Naive thymus-derived CD4-positive, alpha-beta T cell (primary cell): ENCODE data around the gene KRT26. TPM values are rescaled to one million over a fixed set of nuclear protein-coding genes. Genes with fewer than 3 reads are reported as not detected.
"Not testable (repeated sequence)": the region's sequence is repeated elsewhere in the genome, so short reads cannot be mapped to it uniquely, and the experiment has no call there.

Source experiments
- ATAC-seq: fragments of 150-1000 bp; cut with Tn5 transposase; 2 replicates; pipeline ENCODE4 v1.10.0; 2021; ENCODE audit warnings: mild to moderate bottlenecking, moderate library complexity
- CTCF ChIA-PET: fragments of 350-600 bp; sonication (Branson Sonifier 250); formaldehyde crosslinking; loops from one replicate; lab custom pipeline; 2021; ENCODE audit warnings: antibody characterized with exemption; lab: Charles Lee
- POLR2A ChIA-PET: fragments of 350-600 bp; sonication (Branson Sonifier 250); formaldehyde crosslinking; loops from one replicate; lab custom pipeline; 2021; ENCODE audit warnings: antibody characterized with exemption, inconsistent platforms; lab: Charles Lee
- DNase-seq, 9 donors: peaks; one replicate each; pipeline versions ENCODE4 v3.0.0 to v3.0.0-alpha.2; 2020 to 2022; ENCODE audit warnings: mixed read lengths in 1 of 9
- H3K27ac ChIP-seq: one replicate; pipeline ENCODE4 v1.7.0; 2013; ENCODE audit warnings: mild to moderate bottlenecking, low read depth, low read length, moderate library complexity
- H3K27me3 ChIP-seq, 2 donors: one replicate each; pipeline ENCODE4 v1.7.0; 2013; ENCODE audit warnings: low read length in 2 of 2, mild to moderate bottlenecking in 2 of 2, moderate library complexity in 2 of 2; ENCODE audit not compliant: control insufficient read depth in 2 of 2, insufficient read depth in 2 of 2
- H3K36me3 ChIP-seq, 3 experiments: 1 replicate in 2 of 3; 2 replicates in 1 of 3; pipeline ENCODE4 v1.7.0; 2013; ENCODE audit warnings: low read length in 3 of 3, mild to moderate bottlenecking in 3 of 3, moderate library complexity in 1 of 3; ENCODE audit not compliant: insufficient read depth in 3 of 3, control insufficient read depth in 2 of 3
- H3K4me1 ChIP-seq, 2 donors: one replicate each; pipeline ENCODE4 v1.7.0; 2013; ENCODE audit warnings: low read length in 2 of 2, mild to moderate bottlenecking in 2 of 2, moderate library complexity in 1 of 2; ENCODE audit not compliant: control insufficient read depth in 2 of 2, insufficient read depth in 2 of 2
- H3K4me3 ChIP-seq: 2 replicates; pipeline ENCODE4 v1.7.0; 2013; ENCODE audit warnings: mild to moderate bottlenecking, low read length
- H3K9me3 ChIP-seq, 3 experiments: 1 replicate in 2 of 3; 2 replicates in 1 of 3; pipeline ENCODE4 v1.7.0; 2013; ENCODE audit warnings: low read length in 3 of 3; ENCODE audit not compliant: control insufficient read depth in 2 of 3
- H3K27ac Mint-ChIP-seq, 9 donors: one replicate each; pipeline ENCODE4 v1.8.0; 2020 to 2022; ENCODE audit warnings: mixed read lengths in 9 of 9, mild to moderate bottlenecking in 8 of 9, moderate library complexity in 5 of 9, inconsistent platforms in 2 of 9
- H3K27me3 Mint-ChIP-seq, 5 donors: one replicate each; pipeline ENCODE4 v1.8.0; 2021 to 2022; ENCODE audit warnings: mixed read lengths in 5 of 5, mild to moderate bottlenecking in 1 of 5
- H3K36me3 Mint-ChIP-seq, 5 donors: one replicate each; pipeline ENCODE4 v1.8.0; 2020 to 2022; ENCODE audit warnings: mixed read lengths in 5 of 5, mild to moderate bottlenecking in 3 of 5, inconsistent platforms in 1 of 5
- H3K4me1 Mint-ChIP-seq, 7 donors: one replicate each; pipeline ENCODE4 v1.8.0; 2020 to 2022; ENCODE audit warnings: mixed read lengths in 7 of 7, mild to moderate bottlenecking in 3 of 7, inconsistent platforms in 1 of 7
- H3K4me3 Mint-ChIP-seq, 10 donors: one replicate each; pipeline ENCODE4 v1.8.0; 2020 to 2022; ENCODE audit warnings: mild to moderate bottlenecking in 10 of 10, mixed read lengths in 10 of 10, moderate library complexity in 6 of 10, inconsistent platforms in 2 of 10
- H3K9me3 Mint-ChIP-seq, 11 donors: one replicate each; pipeline ENCODE4 v1.8.0; 2020 to 2022; ENCODE audit warnings: mixed read lengths in 11 of 11, mild to moderate bottlenecking in 4 of 11, inconsistent platforms in 1 of 11, moderate library complexity in 1 of 11
- intact Hi-C, 2 donors: fragments of 100-400 bp; cut with micrococcal nuclease; formaldehyde crosslinking; loops; one replicate each; pipeline ENCODE4 v1.15.1; 2023
- polyA plus RNA-seq, 2 donors: library from polyadenylated mRNA; unstranded; fragments of 300-500 nt; fragmentation: Illumina TruSeq; gene quantifications; one replicate each; pipeline ENCODE4 v1.2.3, GENCODE V29; 2021
- total RNA-seq, 6 experiments: library from RNA in 5 of 6; stranded (reverse) in 5 of 6; gene quantifications; 1 replicate in 5 of 6; 2 replicates in 1 of 6; pipeline ENCODE4 v1.2.3 and lab custom pipeline; 2021 to 2026

The KRT26 gene
- total and polyA plus RNA-seq, 7 experiments from 2014 or later, result not detected

DNA sequence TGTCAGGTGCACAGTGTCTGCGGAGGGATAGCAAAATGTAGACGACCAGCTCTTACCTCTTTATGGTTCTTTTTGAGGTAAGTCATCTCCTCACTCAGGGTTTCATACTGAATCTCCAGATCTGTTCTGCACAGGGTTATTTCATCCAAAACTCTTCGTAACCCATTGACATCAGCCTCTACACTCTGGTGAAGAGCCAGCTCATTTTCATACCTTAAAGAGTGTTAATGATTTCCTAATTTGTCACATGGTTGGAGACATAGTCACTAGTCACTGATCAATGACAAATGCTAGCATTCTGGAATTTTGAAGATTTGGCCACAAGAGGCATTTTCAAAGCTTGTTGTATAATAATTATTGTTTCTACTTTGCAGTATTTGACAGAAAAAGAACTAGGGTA is 18.2 kb downstream of the KRT26 start:
- Histone ChIP-seq H3K27ac (no peak overlapping the region), H3K4me3 (no peak overlapping the region), H3K27me3 (peaks cover 0 to 5% of the 10 kb centered on the region in 2 donors), H3K36me3 (no peaks in the 10 kb centered on the region), H3K9me3 (no peaks in the 10 kb centered on the region), H3K4me1 (no peaks in the 10 kb centered on the region)
- intact Hi-C loops, result no loop called here
- Mint-ChIP-seq H3K27ac (no peak overlapping the region), H3K9me3 (peaks cover 0 to 15% (median 12%) of the 10 kb centered on the region in 11 donors), H3K27me3 (peaks cover 27 to 50% (median 36%) of the 10 kb centered on the region in 5 donors), H3K4me3 (no peak overlapping the region), H3K36me3 (peaks cover 0 to 6% (median 0%) of the 10 kb centered on the region in 5 donors), H3K4me1 (peaks cover 0 to 2% (median 0%) of the 10 kb centered on the region in 7 donors)
- DNase-seq, result no peak
- ATAC-seq, result no peak
- ChIA-PET POLR2A (no interaction called here), CTCF (no interaction called here)

GRCh38 chr17:40751065-40751464 is 20.9 kb downstream of the KRT26 start:
- Mint-ChIP-seq H3K4me1 (peaks cover 0 to 2% (median 0%) of the 10 kb centered on the region in 7 donors), H3K4me3 (no peak overlapping the region), H3K9me3 (peaks cover 0 to 6% (median 0%) of the 10 kb centered on the region in 11 donors), H3K36me3 (peaks cover 0 to 3% (median 0%) of the 10 kb centered on the region in 5 donors), H3K27me3 (peaks cover 29 to 46% (median 34%) of the 10 kb centered on the region in 5 donors), H3K27ac (no peak overlapping the region)
- DNase-seq (no peak), ATAC-seq (no peak)
- H3K4me1 ChIP-seq, result no peaks in the 10 kb centered on the region
- no peak overlapping the region for H3K4me3 ChIP-seq
- H3K27me3 ChIP-seq, result peaks cover 0 to 5% of the 10 kb centered on the region in 2 donors
- intact Hi-C loops, result no loop called here
- H3K9me3 ChIP-seq, result no peaks in the 10 kb centered on the region
- POLR2A ChIA-PET, result no interaction called here
- no peaks in the 10 kb centered on the region for H3K36me3 ChIP-seq
- H3K27ac ChIP-seq, result no peak overlapping the region
- CTCF ChIA-PET, result no interaction called here

- H3K27ac Mint-ChIP-seq, result no peak overlapping the region
- ChIA-PET CTCF (no interaction called here), POLR2A (no interaction called here)
- Histone ChIP-seq H3K27me3 (peaks cover 0 to 5% of the 10 kb centered on the region in 2 donors), H3K4me3 (no peak overlapping the region), H3K4me1 (no peaks in the 10 kb centered on the region), H3K9me3 (no peaks in the 10 kb centered on the region), H3K36me3 (no peaks in the 10 kb centered on the region), H3K27ac (no peak overlapping the region)
- no peak overlapping the region for H3K4me3 Mint-ChIP-seq
- peaks cover 0 to 6% (median 0%) of the 10 kb centered on the region in 11 donors for H3K9me3 Mint-ChIP-seq
- no peak for DNase-seq
- ATAC-seq, result no peak
- intact Hi-C loops, result no loop called here
- peaks cover 33 to 53% (median 35%) of the 10 kb centered on the region in 5 donors for H3K27me3 Mint-ChIP-seq
- H3K36me3 Mint-ChIP-seq, result peaks cover 0 to 3% (median 0%) of the 10 kb centered on the region in 5 donors
- H3K4me1 Mint-ChIP-seq, result peaks cover 0 to 2% (median 0%) of the 10 kb centered on the region in 7 donors
These were observed 21.6 kb downstream of the KRT26 start for GRCh38 chr17:40750391-40750790.

DNA sequence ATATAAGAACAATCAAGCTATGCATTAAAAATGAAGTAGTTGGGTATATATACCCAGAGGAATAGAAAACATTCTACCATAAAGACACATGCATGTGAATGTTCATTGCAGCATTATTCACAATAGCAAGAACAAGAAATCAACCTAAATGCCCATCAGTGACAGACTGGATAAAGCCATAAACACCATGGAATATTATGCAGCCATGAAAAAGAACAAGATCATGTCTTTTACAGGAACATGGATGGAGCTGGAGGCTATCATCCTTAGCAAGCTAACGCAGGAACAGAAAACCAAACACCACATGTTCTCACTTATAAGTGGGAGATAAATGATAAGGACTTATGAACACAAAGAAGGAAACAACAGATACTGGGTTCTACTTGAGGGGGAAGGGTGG is 23.3 kb downstream of the KRT26 start:
- POLR2A ChIA-PET, ATAC-seq, DNase-seq, H3K9me3 Mint-ChIP-seq, H3K27me3 ChIP-seq, H3K9me3 ChIP-seq, intact Hi-C loops, H3K36me3 ChIP-seq, H3K27ac ChIP-seq, H3K4me1 Mint-ChIP-seq, H3K4me3 Mint-ChIP-seq, H3K4me3 ChIP-seq, H3K36me3 Mint-ChIP-seq, H3K4me1 ChIP-seq, H3K27ac Mint-ChIP-seq: not testable (repeated sequence)
- CTCF ChIA-PET, result interaction anchor here (0.6 kb wide), 1 partner anchor 900 kb away, joined by 3 read pairs; no protein-coding TSS in a partner anchor
- H3K27me3 Mint-ChIP-seq, result peaks cover 33 to 70% (median 41%) of the 10 kb centered on the region in 5 donors

- no peak overlapping the region for H3K4me3 Mint-ChIP-seq
- Histone ChIP-seq H3K27me3 (peaks cover 0 to 3% of the 10 kb centered on the region in 2 donors), H3K4me1 (no peaks in the 10 kb centered on the region), H3K27ac (no peak overlapping the region), H3K4me3 (no peak overlapping the region), H3K9me3 (peaks cover 0 to 3% (median 0%) of the 10 kb centered on the region in 3 experiments), H3K36me3 (no peaks in the 10 kb centered on the region)
- peaks cover 0 to 8% (median 4%) of the 10 kb centered on the region in 11 donors for H3K9me3 Mint-ChIP-seq
- H3K36me3 Mint-ChIP-seq, result peaks cover 0 to 4% (median 4%) of the 10 kb centered on the region in 5 donors
- intact Hi-C loops, result no loop called here
- ChIA-PET CTCF (no interaction called here), POLR2A (no interaction called here)
- peaks cover 0 to 3% (median 0%) of the 10 kb centered on the region in 7 donors for H3K4me1 Mint-ChIP-seq
- H3K27me3 Mint-ChIP-seq, result peaks cover 18 to 38% (median 31%) of the 10 kb centered on the region in 5 donors
- no peak for DNase-seq
- no peak overlapping the region for H3K27ac Mint-ChIP-seq
- ATAC-seq, result no peak
These were observed 33.4 kb downstream of the KRT26 start for GRCh38 chr17:40738553-40738952.

GRCh38 chr17:40735016-40735415 is 37.0 kb downstream of the KRT26 start:
- Mint-ChIP-seq H3K27me3 (peaks cover 6 to 45% (median 32%) of the 10 kb centered on the region in 5 donors), H3K4me3 (no peak overlapping the region), H3K27ac (no peak overlapping the region), H3K4me1 (peaks cover 0 to 3% (median 0%) of the 10 kb centered on the region in 7 donors), H3K36me3 (no peaks in the 10 kb centered on the region), H3K9me3 (peaks cover 0 to 2% (median 0%) of the 10 kb centered on the region in 11 donors)
- H3K9me3 ChIP-seq, result no peaks in the 10 kb centered on the region
- H3K27ac ChIP-seq, result no peak overlapping the region
- no peaks in the 10 kb centered on the region for H3K36me3 ChIP-seq
- no peaks in the 10 kb centered on the region for H3K4me1 ChIP-seq
- ChIA-PET POLR2A (no interaction called here), CTCF (no interaction called here)
- ATAC-seq (no peak), DNase-seq (no peak)
- intact Hi-C loops, result no loop called here
- H3K4me3 ChIP-seq, result no peak overlapping the region
- no peaks in the 10 kb centered on the region for H3K27me3 ChIP-seq

DNA sequence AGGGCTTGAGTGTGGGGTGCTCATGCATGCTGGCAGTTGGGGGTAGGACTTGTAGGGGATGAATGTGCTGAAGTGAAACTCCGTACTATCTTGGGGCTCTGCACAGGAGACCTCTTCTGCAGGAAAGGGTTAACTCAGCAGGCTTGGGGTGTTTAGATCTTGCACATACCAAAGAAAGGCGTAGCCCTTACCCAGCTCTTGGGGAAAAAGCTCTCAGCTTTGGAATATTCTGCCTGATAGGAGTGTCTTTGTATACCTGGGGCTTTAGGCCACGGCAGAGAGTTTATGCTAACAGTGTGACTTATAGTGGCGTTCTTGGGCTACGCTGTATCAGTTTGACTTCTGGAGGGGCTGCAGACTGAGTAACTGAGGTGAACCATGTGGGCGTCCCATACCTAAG is 38.0 kb downstream of the KRT26 start:
- ATAC-seq (no peak), DNase-seq (no peak)
- Mint-ChIP-seq H3K4me3 (no peak overlapping the region), H3K27ac (no peak overlapping the region), H3K4me1 (peaks cover 0 to 3% (median 0%) of the 10 kb centered on the region in 7 donors), H3K9me3 (peaks cover 0 to 2% (median 0%) of the 10 kb centered on the region in 11 donors), H3K27me3 (peaks cover 6 to 45% (median 32%) of the 10 kb centered on the region in 5 donors), H3K36me3 (no peaks in the 10 kb centered on the region)
- H3K9me3 ChIP-seq, result no peaks in the 10 kb centered on the region
- no peaks in the 10 kb centered on the region for H3K4me1 ChIP-seq
- H3K4me3 ChIP-seq, result no peak overlapping the region
- H3K27me3 ChIP-seq, result no peaks in the 10 kb centered on the region
- ChIA-PET CTCF (no interaction called here), POLR2A (no interaction called here)
- intact Hi-C loops, result no loop called here
- H3K27ac ChIP-seq, result no peak overlapping the region
- no peaks in the 10 kb centered on the region for H3K36me3 ChIP-seq
